Adrenal gland (tissue), 5 donors: Measurements from ENCODE around the gene PPP1R3D.

Experiments
- POLR2A ChIP-seq, 2 donors: fragments of 450-650 bp; IDR thresholded peaks; one replicate each; pipeline ENCODE4 v1.6.1; 2017; ENCODE audit warnings: antibody characterized with exemption in 2 of 2, mild to moderate bottlenecking in 2 of 2, moderate library complexity in 1 of 2
- TF ChIP-seq, protein P1 (sequence below), 6 experiments: fragments of 450-650 bp in 4 of 6; fragments of 200-600 bp in 2 of 6; sonication (generic) in 1 of 6; IDR thresholded peaks; 1 replicate in 5 of 6; 2 replicates in 1 of 6; pipeline versions ENCODE4 v1.5.1 to v1.8.0; 2016 to 2021; ENCODE audit warnings: antibody characterized with exemption in 6 of 6, mild to moderate bottlenecking in 2 of 6, moderate library complexity in 1 of 6
- donor health status: DM: no; HTN: no; CAD: no.

DNA sequence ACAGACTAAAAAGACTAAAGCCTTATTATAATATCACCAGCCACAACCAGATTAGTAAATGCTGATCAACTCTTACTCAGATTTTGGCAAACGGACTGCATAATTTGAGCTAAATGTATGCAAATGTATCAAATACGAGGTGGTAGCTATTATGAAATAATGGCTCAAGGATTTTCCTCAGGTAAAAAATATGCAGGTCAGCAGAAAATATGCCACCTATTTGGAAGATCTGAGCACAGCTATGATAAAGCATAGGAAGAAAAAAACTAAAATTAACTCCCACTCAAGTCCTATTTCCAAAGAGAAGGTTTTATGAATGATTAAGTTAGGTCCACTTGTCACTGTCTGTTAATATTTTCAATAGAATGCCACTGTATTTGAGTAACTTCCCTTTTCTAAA, 29.1 kb downstream of the PPP1R3D start:
- TF ChIP-seq, protein P1, sequence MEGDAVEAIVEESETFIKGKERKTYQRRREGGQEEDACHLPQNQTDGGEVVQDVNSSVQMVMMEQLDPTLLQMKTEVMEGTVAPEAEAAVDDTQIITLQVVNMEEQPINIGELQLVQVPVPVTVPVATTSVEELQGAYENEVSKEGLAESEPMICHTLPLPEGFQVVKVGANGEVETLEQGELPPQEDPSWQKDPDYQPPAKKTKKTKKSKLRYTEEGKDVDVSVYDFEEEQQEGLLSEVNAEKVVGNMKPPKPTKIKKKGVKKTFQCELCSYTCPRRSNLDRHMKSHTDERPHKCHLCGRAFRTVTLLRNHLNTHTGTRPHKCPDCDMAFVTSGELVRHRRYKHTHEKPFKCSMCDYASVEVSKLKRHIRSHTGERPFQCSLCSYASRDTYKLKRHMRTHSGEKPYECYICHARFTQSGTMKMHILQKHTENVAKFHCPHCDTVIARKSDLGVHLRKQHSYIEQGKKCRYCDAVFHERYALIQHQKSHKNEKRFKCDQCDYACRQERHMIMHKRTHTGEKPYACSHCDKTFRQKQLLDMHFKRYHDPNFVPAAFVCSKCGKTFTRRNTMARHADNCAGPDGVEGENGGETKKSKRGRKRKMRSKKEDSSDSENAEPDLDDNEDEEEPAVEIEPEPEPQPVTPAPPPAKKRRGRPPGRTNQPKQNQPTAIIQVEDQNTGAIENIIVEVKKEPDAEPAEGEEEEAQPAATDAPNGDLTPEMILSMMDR (IDR thresholded peaks at IDR 0.05) = no peak
- no peak for TF ChIP-seq POLR2A (IDR thresholded peaks at IDR 0.05)
